ENCODE measurements around the gene TBC1D1. TPM values are rescaled to one million over a fixed set of nuclear protein-coding genes. Genes with fewer than 3 reads are reported as not detected.

TBC1D1 gene
- total and polyA plus RNA-seq, 2 experiments from 2014 or later, result 100.0 to 214 TPM

DNA sequence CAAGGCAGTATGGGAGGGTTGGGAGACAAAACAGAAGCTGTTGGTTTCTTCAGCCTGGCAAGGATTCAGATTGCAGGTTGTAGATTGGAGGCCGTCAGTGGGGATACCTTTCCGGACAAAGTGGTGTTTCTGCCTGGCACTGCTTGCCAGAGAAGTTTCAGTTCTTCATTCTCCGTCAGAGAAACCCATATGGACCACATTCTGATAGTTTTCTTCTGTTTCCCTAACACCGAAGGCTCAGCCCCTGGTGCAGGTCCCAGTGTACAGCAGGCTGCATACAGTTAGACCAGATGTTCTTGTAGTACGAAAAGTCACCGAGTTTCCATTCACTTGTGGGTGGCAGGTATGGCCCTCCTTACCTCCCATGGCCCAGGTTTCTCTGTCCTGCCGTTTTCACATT, 176.6 kb downstream of the TBC1D1 start:
- Histone ChIP-seq H3K4me3 (no peak overlapping the region), H3K9me3 (ENCODE audit: low read depth) (no peaks in the 10 kb centered on the region), H3K27me3 (no peaks in the 10 kb centered on the region), H3K4me1 (ENCODE audit: low read depth) (peaks cover 6% of the 10 kb centered on the region), H3K27ac (no peak overlapping the region), H3K36me3 (no peaks in the 10 kb centered on the region)
- DNase-seq (ENCODE audit: low read depth in 1 of 2, low spot score in 1 of 2), result no peak
- TF ChIP-seq, protein P1, sequence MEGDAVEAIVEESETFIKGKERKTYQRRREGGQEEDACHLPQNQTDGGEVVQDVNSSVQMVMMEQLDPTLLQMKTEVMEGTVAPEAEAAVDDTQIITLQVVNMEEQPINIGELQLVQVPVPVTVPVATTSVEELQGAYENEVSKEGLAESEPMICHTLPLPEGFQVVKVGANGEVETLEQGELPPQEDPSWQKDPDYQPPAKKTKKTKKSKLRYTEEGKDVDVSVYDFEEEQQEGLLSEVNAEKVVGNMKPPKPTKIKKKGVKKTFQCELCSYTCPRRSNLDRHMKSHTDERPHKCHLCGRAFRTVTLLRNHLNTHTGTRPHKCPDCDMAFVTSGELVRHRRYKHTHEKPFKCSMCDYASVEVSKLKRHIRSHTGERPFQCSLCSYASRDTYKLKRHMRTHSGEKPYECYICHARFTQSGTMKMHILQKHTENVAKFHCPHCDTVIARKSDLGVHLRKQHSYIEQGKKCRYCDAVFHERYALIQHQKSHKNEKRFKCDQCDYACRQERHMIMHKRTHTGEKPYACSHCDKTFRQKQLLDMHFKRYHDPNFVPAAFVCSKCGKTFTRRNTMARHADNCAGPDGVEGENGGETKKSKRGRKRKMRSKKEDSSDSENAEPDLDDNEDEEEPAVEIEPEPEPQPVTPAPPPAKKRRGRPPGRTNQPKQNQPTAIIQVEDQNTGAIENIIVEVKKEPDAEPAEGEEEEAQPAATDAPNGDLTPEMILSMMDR (IDR thresholded peaks at IDR 0.05; ENCODE audit: low read depth, low read length), result no peak

DNA sequence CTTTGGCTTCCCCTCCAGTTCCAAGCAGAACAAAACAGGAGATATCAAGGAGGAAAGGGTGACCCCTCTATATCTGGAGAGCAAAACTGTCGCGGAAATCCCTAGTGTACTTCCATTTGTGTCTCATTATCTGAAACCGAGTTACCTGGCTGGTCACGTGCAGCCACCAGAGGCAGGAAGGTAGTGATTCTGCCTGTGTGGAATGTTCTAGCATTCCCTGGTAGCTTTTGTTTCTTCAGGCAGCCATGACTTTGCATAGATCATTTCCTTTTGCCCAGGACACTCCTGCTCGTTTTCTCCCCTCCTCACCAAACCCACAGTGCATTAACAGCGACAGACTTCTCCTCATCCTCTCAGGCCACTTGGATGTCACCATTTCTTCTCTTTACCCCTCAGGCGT, 177.2 kb downstream of the TBC1D1 start:
- Histone ChIP-seq H3K36me3 (no peaks in the 10 kb centered on the region), H3K4me3 (no peak overlapping the region), H3K27me3 (no peaks in the 10 kb centered on the region), H3K9me3 (ENCODE audit: low read depth) (no peaks in the 10 kb centered on the region), H3K27ac (no peak overlapping the region), H3K4me1 (ENCODE audit: low read depth) (peaks cover 6% of the 10 kb centered on the region)
- TF ChIP-seq, protein P1 (IDR thresholded peaks at IDR 0.05; ENCODE audit: low read depth, low read length), result no peak
- DNase-seq (ENCODE audit: low read depth in 1 of 2, low spot score in 1 of 2), result no peak

DNA sequence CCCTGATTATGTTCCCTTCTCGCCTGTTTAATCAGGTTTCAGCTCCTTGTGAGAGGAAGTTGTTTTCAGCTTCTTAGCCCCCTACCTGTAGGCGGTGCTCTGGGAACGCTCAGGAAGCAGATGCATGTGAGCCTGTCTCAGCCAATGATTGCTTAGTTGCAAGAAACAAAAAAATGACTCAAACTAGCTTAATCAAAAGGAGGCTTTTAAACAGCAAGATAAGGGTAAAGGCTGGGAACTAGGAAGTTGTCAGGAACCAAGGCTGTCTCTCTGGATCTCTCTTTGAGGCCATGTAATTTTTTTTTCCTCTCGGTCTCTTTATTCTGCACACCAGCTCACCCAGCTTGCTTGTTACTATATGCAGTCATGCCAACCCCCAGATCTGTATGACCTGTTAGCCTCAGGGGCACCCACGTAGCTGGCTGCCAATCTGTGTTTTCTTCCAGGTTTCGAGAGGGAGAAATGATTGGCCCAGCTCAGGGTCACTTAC, 178.4 kb downstream of the TBC1D1 start:
- TF ChIP-seq, protein P1 (IDR thresholded peaks at IDR 0.05; ENCODE audit: low read depth, low read length), result peak; percentile 89
- Histone ChIP-seq H3K27me3 (no peaks in the 10 kb centered on the region), H3K36me3 (no peaks in the 10 kb centered on the region), H3K4me3 (no peak overlapping the region), H3K27ac (peak overlapping the region; percentile 12), H3K9me3 (ENCODE audit: low read depth) (no peaks in the 10 kb centered on the region), H3K4me1 (ENCODE audit: low read depth) (peaks cover 6% of the 10 kb centered on the region)
- DNase-seq (ENCODE audit: low read depth in 1 of 2, low spot score in 1 of 2), result peak; percentile 49 to 93

DNA sequence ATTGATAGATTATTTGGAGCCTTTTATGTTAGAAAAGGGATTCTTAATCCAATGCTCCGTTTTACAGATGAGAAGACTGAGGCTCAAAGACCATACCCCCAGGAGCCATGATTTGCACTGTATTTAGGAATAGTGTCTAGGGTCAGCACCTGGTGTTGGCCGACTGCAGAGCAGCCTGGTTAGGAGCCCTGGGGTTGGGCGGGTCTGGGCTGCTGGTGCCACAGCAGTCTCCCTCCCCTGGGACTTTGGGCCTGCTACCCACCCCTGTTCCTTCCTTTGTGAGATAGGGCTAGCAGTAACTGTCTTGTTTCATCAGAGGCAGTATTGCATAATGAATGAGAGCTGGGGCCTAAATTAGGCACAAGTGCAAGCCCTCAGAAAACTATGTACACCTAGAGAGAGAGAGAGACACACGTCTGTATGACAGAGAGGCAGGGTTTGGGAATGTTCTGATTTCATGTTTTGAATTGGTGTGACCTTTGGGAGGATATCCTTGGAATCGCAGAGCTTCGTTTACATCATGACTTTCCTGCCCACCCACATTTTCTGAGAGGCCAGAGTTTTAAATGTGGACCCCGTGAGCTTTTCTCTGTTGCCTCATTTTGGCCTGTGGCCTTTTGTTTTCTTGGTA, 181.0 kb downstream of the TBC1D1 start:
- peak overlapping the region; percentile 20 for H3K27ac ChIP-seq
- H3K4me1 ChIP-seq (ENCODE audit: low read depth), result peaks cover 6% of the 10 kb centered on the region
- H3K9me3 ChIP-seq (ENCODE audit: low read depth), result no peaks in the 10 kb centered on the region
- no peaks in the 10 kb centered on the region for H3K27me3 ChIP-seq
- H3K4me3 ChIP-seq, result no peak overlapping the region
- H3K36me3 ChIP-seq, result no peaks in the 10 kb centered on the region
- TF ChIP-seq, protein P1 (IDR thresholded peaks at IDR 0.05; ENCODE audit: low read depth, low read length), result no peak
- peak; percentile 34 to 64 for DNase-seq (ENCODE audit: low read depth in 1 of 2, low spot score in 1 of 2)

DNA sequence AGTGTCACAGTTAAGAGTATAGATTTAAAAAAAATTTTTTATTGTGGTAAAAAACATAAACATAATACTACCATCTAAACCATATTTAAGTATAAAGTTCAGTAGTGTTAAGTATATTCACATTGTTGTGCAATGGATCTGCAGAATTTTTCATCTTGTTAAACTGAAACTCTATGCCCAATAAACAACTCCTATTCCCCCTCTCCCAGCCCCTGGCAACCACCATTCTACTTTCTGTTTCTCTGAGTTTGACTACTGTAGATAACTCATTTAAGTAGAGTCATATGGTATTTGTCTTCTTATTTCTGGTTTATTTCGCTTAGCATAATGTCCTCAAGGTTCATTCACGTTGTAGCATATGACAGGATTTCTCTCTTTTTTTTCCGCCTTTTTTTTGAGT, 181.7 kb downstream of the TBC1D1 start:
- DNase-seq (ENCODE audit: low read depth in 1 of 2, low spot score in 1 of 2), result no peak
- Histone ChIP-seq H3K4me3 (no peak overlapping the region), H3K27me3 (no peaks in the 10 kb centered on the region), H3K9me3 (ENCODE audit: low read depth) (no peaks in the 10 kb centered on the region), H3K36me3 (no peaks in the 10 kb centered on the region), H3K27ac (peak overlapping the region; percentile 20), H3K4me1 (ENCODE audit: low read depth) (peaks cover 6% of the 10 kb centered on the region)
- TF ChIP-seq, protein P1 (IDR thresholded peaks at IDR 0.05; ENCODE audit: low read depth, low read length), result no peak

Measured in cardiac muscle cell (in vitro differentiated cells and primary cell).